ENCODE results near the gene NRTN. TPM values are rescaled to one million over a fixed set of nuclear protein-coding genes. Genes with fewer than 3 reads are reported as not detected.

The NRTN gene
- total and polyA plus RNA-seq, 4 donors, result 1.3 to 5.3 (median 3.5) TPM

- no peak for TF ChIP-seq GABPA (IDR thresholded peaks at IDR 0.05 in 1 of 2, conservative IDR thresholded peaks at IDR 0.05 in 1 of 2)
- TF ChIP-seq, protein P1, sequence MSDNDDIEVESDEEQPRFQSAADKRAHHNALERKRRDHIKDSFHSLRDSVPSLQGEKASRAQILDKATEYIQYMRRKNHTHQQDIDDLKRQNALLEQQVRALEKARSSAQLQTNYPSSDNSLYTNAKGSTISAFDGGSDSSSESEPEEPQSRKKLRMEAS (IDR thresholded peaks at IDR 0.05), result no peak
- TF ChIP-seq ATF3 (IDR thresholded peaks at IDR 0.05), result no peak
- TF ChIP-seq REST (IDR thresholded peaks at IDR 0.05), result no peak
- TF ChIP-seq HNF4A (conservative IDR thresholded peaks at IDR 0.05), result no peak
- TF ChIP-seq RAD21 (IDR thresholded peaks at IDR 0.05), result no peak
- no peak for TF ChIP-seq YY1 (IDR thresholded peaks at IDR 0.05)
- TF ChIP-seq, protein P2, sequence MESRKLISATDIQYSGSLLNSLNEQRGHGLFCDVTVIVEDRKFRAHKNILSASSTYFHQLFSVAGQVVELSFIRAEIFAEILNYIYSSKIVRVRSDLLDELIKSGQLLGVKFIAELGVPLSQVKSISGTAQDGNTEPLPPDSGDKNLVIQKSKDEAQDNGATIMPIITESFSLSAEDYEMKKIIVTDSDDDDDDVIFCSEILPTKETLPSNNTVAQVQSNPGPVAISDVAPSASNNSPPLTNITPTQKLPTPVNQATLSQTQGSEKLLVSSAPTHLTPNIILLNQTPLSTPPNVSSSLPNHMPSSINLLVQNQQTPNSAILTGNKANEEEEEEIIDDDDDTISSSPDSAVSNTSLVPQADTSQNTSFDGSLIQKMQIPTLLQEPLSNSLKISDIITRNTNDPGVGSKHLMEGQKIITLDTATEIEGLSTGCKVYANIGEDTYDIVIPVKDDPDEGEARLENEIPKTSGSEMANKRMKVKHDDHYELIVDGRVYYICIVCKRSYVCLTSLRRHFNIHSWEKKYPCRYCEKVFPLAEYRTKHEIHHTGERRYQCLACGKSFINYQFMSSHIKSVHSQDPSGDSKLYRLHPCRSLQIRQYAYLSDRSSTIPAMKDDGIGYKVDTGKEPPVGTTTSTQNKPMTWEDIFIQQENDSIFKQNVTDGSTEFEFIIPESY (IDR thresholded peaks at IDR 0.05), result no peak
- Histone ChIP-seq H3K4me3 (ENCODE audit: low read depth in 1 of 3, low read length in 3 of 3) (no peak overlapping the region), H3K9me3 (ENCODE audit: control insufficient read depth in 4 of 4, low read length in 3 of 4) (no peaks in the 10 kb centered on the region), H3K9ac (ENCODE audit: low read depth in 1 of 2, low read length in 2 of 2) (no peak overlapping the region), H3K4me1 (ENCODE audit: control insufficient read depth in 4 of 4, insufficient read depth in 4 of 4, low read length in 3 of 4) (peaks cover 9 to 41% (median 24%) of the 10 kb centered on the region in 4 donors), H3K27me3 (ENCODE audit: control insufficient read depth in 4 of 4, insufficient read depth in 4 of 4, low read length in 3 of 4) (no peaks in the 10 kb centered on the region), H3K36me3 (ENCODE audit: control insufficient read depth in 4 of 4, insufficient read depth in 3 of 4, low read depth in 1 of 4, low read length in 3 of 4) (no peaks in the 10 kb centered on the region), H3K27ac (ENCODE audit: low read depth in 1 of 2, low read length in 2 of 2) (no peak overlapping the region)
- DNase-seq (ENCODE audit: low spot score), result no peak
- whole genome bisulfite sequencing, result 92% methylated on average over 10 of the region's 10 CpGs
These were observed 19.9 kb downstream of the NRTN start for GRCh38 chr19:5824751-5825150.

DNA sequence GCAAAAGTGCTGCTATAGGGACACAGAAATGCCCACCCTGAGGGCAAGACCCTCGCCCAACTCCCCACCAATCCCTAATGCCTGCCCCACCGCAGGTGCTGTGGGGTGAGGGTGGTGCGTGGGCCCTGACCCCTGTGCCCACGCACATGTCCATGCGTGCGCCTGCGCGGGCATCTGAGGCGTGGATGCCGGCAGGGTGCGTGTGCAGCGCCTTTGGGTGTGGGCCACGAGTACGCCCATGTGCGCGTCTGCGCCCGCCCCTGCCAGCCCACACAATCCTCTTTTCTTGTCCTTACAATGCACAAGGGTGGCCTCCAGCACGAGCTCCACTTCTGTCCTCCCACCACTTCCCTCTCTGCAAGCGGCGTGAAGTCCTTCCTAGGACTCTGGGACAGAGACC, 20.3 kb downstream of the NRTN start:
- WGBS, result 97% methylated on average over 21 of the region's 21 CpGs
- Histone ChIP-seq H3K36me3 (ENCODE audit: control insufficient read depth in 4 of 4, insufficient read depth in 3 of 4, low read depth in 1 of 4, low read length in 3 of 4) (no peaks in the 10 kb centered on the region), H3K27ac (ENCODE audit: low read depth in 1 of 2, low read length in 2 of 2) (no peak overlapping the region), H3K9me3 (ENCODE audit: control insufficient read depth in 4 of 4, low read length in 3 of 4) (no peaks in the 10 kb centered on the region), H3K9ac (ENCODE audit: low read depth in 1 of 2, low read length in 2 of 2) (no peak overlapping the region), H3K4me1 (ENCODE audit: control insufficient read depth in 4 of 4, insufficient read depth in 4 of 4, low read length in 3 of 4) (peaks cover 9 to 41% (median 24%) of the 10 kb centered on the region in 4 donors), H3K4me3 (ENCODE audit: low read depth in 1 of 3, low read length in 3 of 3) (no peak overlapping the region), H3K27me3 (ENCODE audit: control insufficient read depth in 4 of 4, insufficient read depth in 4 of 4, low read length in 3 of 4) (no peaks in the 10 kb centered on the region)
- no peak for DNase-seq (ENCODE audit: low spot score)
- TF ChIP-seq, protein P2 (IDR thresholded peaks at IDR 0.05), result no peak
- TF ChIP-seq JUND (IDR thresholded peaks at IDR 0.05) (no peak), NR2F2 (IDR thresholded peaks at IDR 0.05) (no peak), TAF1 (conservative IDR thresholded peaks at IDR 0.05) (no peak), SP1 (IDR thresholded peaks at IDR 0.05) (no peak), HNF4G (IDR thresholded peaks at IDR 0.05) (no peak), FOXA1 (IDR thresholded peaks at IDR 0.05) (no peak), HNF4A (conservative IDR thresholded peaks at IDR 0.05) (no peak)
- TF ChIP-seq, protein P1 (IDR thresholded peaks at IDR 0.05), result no peak
- TF ChIP-seq, protein P3, sequence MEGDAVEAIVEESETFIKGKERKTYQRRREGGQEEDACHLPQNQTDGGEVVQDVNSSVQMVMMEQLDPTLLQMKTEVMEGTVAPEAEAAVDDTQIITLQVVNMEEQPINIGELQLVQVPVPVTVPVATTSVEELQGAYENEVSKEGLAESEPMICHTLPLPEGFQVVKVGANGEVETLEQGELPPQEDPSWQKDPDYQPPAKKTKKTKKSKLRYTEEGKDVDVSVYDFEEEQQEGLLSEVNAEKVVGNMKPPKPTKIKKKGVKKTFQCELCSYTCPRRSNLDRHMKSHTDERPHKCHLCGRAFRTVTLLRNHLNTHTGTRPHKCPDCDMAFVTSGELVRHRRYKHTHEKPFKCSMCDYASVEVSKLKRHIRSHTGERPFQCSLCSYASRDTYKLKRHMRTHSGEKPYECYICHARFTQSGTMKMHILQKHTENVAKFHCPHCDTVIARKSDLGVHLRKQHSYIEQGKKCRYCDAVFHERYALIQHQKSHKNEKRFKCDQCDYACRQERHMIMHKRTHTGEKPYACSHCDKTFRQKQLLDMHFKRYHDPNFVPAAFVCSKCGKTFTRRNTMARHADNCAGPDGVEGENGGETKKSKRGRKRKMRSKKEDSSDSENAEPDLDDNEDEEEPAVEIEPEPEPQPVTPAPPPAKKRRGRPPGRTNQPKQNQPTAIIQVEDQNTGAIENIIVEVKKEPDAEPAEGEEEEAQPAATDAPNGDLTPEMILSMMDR (IDR thresholded peaks at IDR 0.05; ENCODE audit: low read depth, low read length, missing input control), result no peak

All from liver (tissue), 9 donors.